ENCODE results near the gene CPA4. TPM values are rescaled to one million over a fixed set of nuclear protein-coding genes. Genes with fewer than 3 reads are reported as not detected.

Gene CPA4
- total and polyA plus RNA-seq, 7 donors = 0.06 TPM; not detected in 6

- Histone ChIP-seq H3K36me3 (no peaks in the 10 kb centered on the region), H3K27me3 (peaks cover 0 to 5% (median 0%) of the 10 kb centered on the region in 3 donors), H3K4me1 (peaks cover 0 to 18% (median 4%) of the 10 kb centered on the region in 4 donors), H3K4me3 (no peak overlapping the region), H3K9me3 (no peaks in the 10 kb centered on the region), H3K27ac (peak overlapping the region in 1 of 4 donors; percentile 59)
- DNase-seq = no peak
- no peak for TF ChIP-seq POLR2A (IDR thresholded peaks at IDR 0.05)
- TF ChIP-seq EP300 (IDR thresholded peaks at IDR 0.05) = no peak
- intact Hi-C loops (cut with DNase I) = loop anchor here (2.0 to 5.0 kb wide), 2 partner anchors 214 to 388 kb away; partner anchors contain the start of genes COPG2 and MEST
These were observed 14.1 kb upstream of the CPA4 start for GRCh38 chr7:130278860-130279259.

GRCh38 chr7:130279286-130279685 is 13.7 kb upstream of the CPA4 start:
- Histone ChIP-seq H3K9me3 (no peaks in the 10 kb centered on the region), H3K36me3 (no peaks in the 10 kb centered on the region), H3K4me3 (no peak overlapping the region), H3K27me3 (peaks cover 0 to 5% (median 0%) of the 10 kb centered on the region in 3 donors), H3K27ac (no peak overlapping the region), H3K4me1 (peaks cover 0 to 14% (median under 1%) of the 10 kb centered on the region in 4 donors)
- TF ChIP-seq CTCF (IDR thresholded peaks at IDR 0.05) = no peak
- no peak for TF ChIP-seq EP300 (IDR thresholded peaks at IDR 0.05)
- no peak for TF ChIP-seq POLR2A (IDR thresholded peaks at IDR 0.05)
- TF ChIP-seq POLR2AphosphoS5 (IDR thresholded peaks at IDR 0.05) = no peak
- no peak for DNase-seq
- intact Hi-C loops (cut with DNase I) = loop anchor here (2.0 to 5.0 kb wide), 2 partner anchors 214 to 388 kb away; partner anchors contain the start of genes COPG2 and MEST
- 80 to 88% methylated on average over 2 of the region's 2 CpGs for WGBS, 2 donors

GRCh38 chr7:130279906-130280305 is 13.1 kb upstream of the CPA4 start:
- no peak for DNase-seq
- H3K9me3 ChIP-seq = no peaks in the 10 kb centered on the region
- H3K4me1 ChIP-seq = peaks cover 0 to 9% (median 0%) of the 10 kb centered on the region in 4 donors
- peaks cover 0 to 5% (median 0%) of the 10 kb centered on the region in 3 donors for H3K27me3 ChIP-seq
- H3K4me3 ChIP-seq = no peak overlapping the region
- TF ChIP-seq CTCF (IDR thresholded peaks at IDR 0.05) = no peak
- TF ChIP-seq EP300 (IDR thresholded peaks at IDR 0.05) = no peak
- TF ChIP-seq POLR2A (IDR thresholded peaks at IDR 0.05) = no peak
- TF ChIP-seq POLR2AphosphoS5 (IDR thresholded peaks at IDR 0.05) = no peak
- H3K27ac ChIP-seq = no peak overlapping the region
- WGBS, 2 donors = 97 to 98% methylated on average over 1 of the region's 1 CpG
- no peaks in the 10 kb centered on the region for H3K36me3 ChIP-seq
- intact Hi-C loops (cut with DNase I) = loop anchor here (2.0 to 5.0 kb wide), 2 partner anchors 213 to 387 kb away; partner anchors contain the start of genes COPG2 and MEST

GRCh38 chr7:130281260-130281659 is 11.7 kb upstream of the CPA4 start:
- H3K4me1 ChIP-seq = peaks cover 0 to 3% (median 0%) of the 10 kb centered on the region in 4 donors
- 79% methylated on average over 1 of the region's 1 CpG for whole genome bisulfite sequencing, 2 donors
- TF ChIP-seq POLR2A (IDR thresholded peaks at IDR 0.05) = no peak
- TF ChIP-seq CTCF (IDR thresholded peaks at IDR 0.05) = no peak
- no peak for TF ChIP-seq EP300 (IDR thresholded peaks at IDR 0.05)
- no peak for TF ChIP-seq POLR2AphosphoS5 (IDR thresholded peaks at IDR 0.05)
- no peak overlapping the region for H3K27ac ChIP-seq
- no peaks in the 10 kb centered on the region for H3K27me3 ChIP-seq
- H3K4me3 ChIP-seq = no peak overlapping the region
- intact Hi-C loops (cut with DNase I) = no loop called here
- H3K9me3 ChIP-seq = no peaks in the 10 kb centered on the region
- no peaks in the 10 kb centered on the region for H3K36me3 ChIP-seq
- DNase-seq = no peak

- H3K27me3 ChIP-seq = no peaks in the 10 kb centered on the region
- H3K4me3 ChIP-seq = no peak overlapping the region
- no peak for TF ChIP-seq CTCF (IDR thresholded peaks at IDR 0.05)
- TF ChIP-seq EP300 (IDR thresholded peaks at IDR 0.05) = no peak
- no peak for TF ChIP-seq POLR2A (IDR thresholded peaks at IDR 0.05)
- no peak for TF ChIP-seq POLR2AphosphoS5 (IDR thresholded peaks at IDR 0.05)
- DNase-seq = no peak
- H3K9me3 ChIP-seq = no peaks in the 10 kb centered on the region
- 49 to 88% methylated on average over 1 of the region's 1 CpG for WGBS, 2 donors
- H3K27ac ChIP-seq = no peak overlapping the region
- no peaks in the 10 kb centered on the region for H3K4me1 ChIP-seq
- intact Hi-C loops (cut with DNase I) = no loop called here
- H3K36me3 ChIP-seq = no peaks in the 10 kb centered on the region
These were observed 6.1 kb upstream of the CPA4 start for GRCh38 chr7:130286881-130287280.
